ENCODE data around the gene UBL5. TPM values are rescaled to one million over a fixed set of nuclear protein-coding genes. Genes with fewer than 3 reads are reported as not detected.

UBL5 gene
- total RNA-seq, 1 experiment from 2014 or later = 302 TPM

- intact Hi-C loops (cut with micrococcal nuclease) = no loop called here
- Mint-ChIP-seq H3K4me1 (ENCODE audit: insufficient read depth, unreplicated experiment) (no peaks in the 10 kb centered on the region), H3K36me3 (ENCODE audit: insufficient read depth, unreplicated experiment) (no peaks in the 10 kb centered on the region), H3K27me3 (ENCODE audit: insufficient read depth, unreplicated experiment) (peaks cover 14% of the 10 kb centered on the region), H3K4me3 (ENCODE audit: unreplicated experiment) (no peak overlapping the region), H3K27ac (ENCODE audit: low read depth, unreplicated experiment) (no peak overlapping the region), H3K9me3 (ENCODE audit: unreplicated experiment) (no peaks in the 10 kb centered on the region)
- ChIA-PET CTCF (interaction anchor here (1.7 kb wide), 1 partner anchor 143 kb away, joined by 5 read pairs; no protein-coding TSS in a partner anchor), POLR2A (no interaction called here)
- no TSS peak for BruUV-seq (replicated peaks)
- TF ChIP-seq CTCF (IDR thresholded peaks at IDR 0.05; ENCODE audit: unreplicated experiment) = no peak
- DNase-seq (ENCODE audit: unreplicated experiment) = no peak
These were observed 29.5 kb downstream of the UBL5 start for GRCh38 chr19:9857076-9857721.

- H3K4me1 Mint-ChIP-seq (ENCODE audit: insufficient read depth, unreplicated experiment) = no peaks in the 10 kb centered on the region
- H3K27ac Mint-ChIP-seq (ENCODE audit: low read depth, unreplicated experiment) = no peak overlapping the region
These were observed 30.4 kb downstream of the UBL5 start for GRCh38 chr19:9857920-9858746.

GRCh38 chr19:9858766-9859165 lies 31.0 kb downstream of the UBL5 start:
- ChIA-PET POLR2A (interaction anchor here (0.7 kb wide), 1 partner anchor 272 kb away, joined by 3 read pairs; no protein-coding TSS in a partner anchor), CTCF (interaction anchor here (1.2 to 1.7 kb wide), 2 partner anchors 17 to 141 kb away, joined by 3 to 5 read pairs; no protein-coding TSS in a partner anchor)
- TF ChIP-seq CTCF (IDR thresholded peaks at IDR 0.05; ENCODE audit: unreplicated experiment) = no peak
- Mint-ChIP-seq H3K27me3 (ENCODE audit: insufficient read depth, unreplicated experiment) (peaks cover 29% of the 10 kb centered on the region), H3K4me3 (ENCODE audit: unreplicated experiment) (no peak overlapping the region), H3K4me1 (ENCODE audit: insufficient read depth, unreplicated experiment) (no peaks in the 10 kb centered on the region), H3K27ac (ENCODE audit: low read depth, unreplicated experiment) (no peak overlapping the region), H3K9me3 (ENCODE audit: unreplicated experiment) (no peaks in the 10 kb centered on the region), H3K36me3 (ENCODE audit: insufficient read depth, unreplicated experiment) (no peaks in the 10 kb centered on the region)
- no peak for DNase-seq (ENCODE audit: unreplicated experiment)
- intact Hi-C loops (cut with micrococcal nuclease) = no loop called here
- no TSS peak for BruUV-seq (replicated peaks)

More at GRCh38 chr19:9857920-9858746, 30.4 kb downstream of the UBL5 start:
- no peak for TF ChIP-seq CTCF (IDR thresholded peaks at IDR 0.05; ENCODE audit: unreplicated experiment)
- CTCF ChIA-PET = interaction anchor here (1.2 to 1.7 kb wide), 2 partner anchors 18 to 142 kb away, joined by 3 to 5 read pairs; no protein-coding TSS in a partner anchor
- no peaks in the 10 kb centered on the region for H3K36me3 Mint-ChIP-seq (ENCODE audit: insufficient read depth, unreplicated experiment)
- POLR2A ChIA-PET = interaction anchor here (0.5 kb wide), 1 partner anchor 359 kb away, joined by 3 read pairs; no protein-coding TSS in a partner anchor
- BruUV-seq (replicated peaks) = no TSS peak
- no peak for DNase-seq (ENCODE audit: unreplicated experiment)
- no peaks in the 10 kb centered on the region for H3K9me3 Mint-ChIP-seq (ENCODE audit: unreplicated experiment)
- no peak overlapping the region for H3K4me3 Mint-ChIP-seq (ENCODE audit: unreplicated experiment)
- intact Hi-C loops (cut with micrococcal nuclease) = no loop called here
- peaks cover 23% of the 10 kb centered on the region for H3K27me3 Mint-ChIP-seq (ENCODE audit: insufficient read depth, unreplicated experiment)

GRCh38 chr19:9860407-9860806 lies 32.7 kb downstream of the UBL5 start:
- DNase-seq (ENCODE audit: unreplicated experiment) = no peak
- Mint-ChIP-seq H3K27ac (ENCODE audit: low read depth, unreplicated experiment) (no peak overlapping the region), H3K36me3 (ENCODE audit: insufficient read depth, unreplicated experiment) (no peaks in the 10 kb centered on the region), H3K9me3 (ENCODE audit: unreplicated experiment) (no peaks in the 10 kb centered on the region), H3K4me3 (ENCODE audit: unreplicated experiment) (no peak overlapping the region), H3K27me3 (ENCODE audit: insufficient read depth, unreplicated experiment) (peaks cover 45% of the 10 kb centered on the region), H3K4me1 (ENCODE audit: insufficient read depth, unreplicated experiment) (no peaks in the 10 kb centered on the region)
- intact Hi-C loops (cut with micrococcal nuclease) = no loop called here
- TF ChIP-seq CTCF (IDR thresholded peaks at IDR 0.05; ENCODE audit: unreplicated experiment) = no peak
- BruUV-seq (replicated peaks) = no TSS peak
- ChIA-PET POLR2A (no interaction called here), CTCF (interaction anchor here (0.6 kb wide), 1 partner anchor 11 kb away, joined by 3 read pairs; no protein-coding TSS in a partner anchor)

All from MCF 10A (cell line).